BLaER1 (cell line): Measurements from ENCODE around the gene TPCN1.
A peak's percentile ranks its signal among the peaks of the same experiment; 100 is the strongest.

Experiments used
- H3K27ac ChIP-seq: shearing (Covaris generic); formaldehyde crosslinking; 2 replicates; pipeline ENCODE4 v1.8.1; 2022
- H3K27me3 ChIP-seq: shearing (Covaris generic); formaldehyde crosslinking; 2 replicates; pipeline ENCODE4 v1.8.1; 2022
- H3K36me3 ChIP-seq: shearing (Covaris generic); formaldehyde crosslinking; 2 replicates; pipeline ENCODE4 v1.8.1; 2022
- H3K4me1 ChIP-seq: shearing (Covaris generic); formaldehyde crosslinking; 2 replicates; pipeline ENCODE4 v1.8.1; 2022
- H3K4me2 ChIP-seq: shearing (Covaris generic); formaldehyde crosslinking; 2 replicates; pipeline ENCODE4 v1.8.1; 2022
- H3K4me3 ChIP-seq: shearing (Covaris generic); formaldehyde crosslinking; 2 replicates; pipeline ENCODE4 v1.8.1; 2022
- H3K9ac ChIP-seq: shearing (Covaris generic); formaldehyde crosslinking; 2 replicates; pipeline ENCODE4 v1.8.1; 2022
- H3K9me3 ChIP-seq: shearing (Covaris generic); formaldehyde crosslinking; 2 replicates; pipeline ENCODE4 v1.8.1; 2022
- H4K20me1 ChIP-seq: shearing (Covaris generic); formaldehyde crosslinking; 2 replicates; pipeline ENCODE4 v1.8.1; 2022
- Cebpa-rat ChIP-seq: shearing (Covaris generic); IDR thresholded peaks from 2 replicates; pipeline ENCODE4 v1.8.1; 2022

TPCN1 gene

DNA sequence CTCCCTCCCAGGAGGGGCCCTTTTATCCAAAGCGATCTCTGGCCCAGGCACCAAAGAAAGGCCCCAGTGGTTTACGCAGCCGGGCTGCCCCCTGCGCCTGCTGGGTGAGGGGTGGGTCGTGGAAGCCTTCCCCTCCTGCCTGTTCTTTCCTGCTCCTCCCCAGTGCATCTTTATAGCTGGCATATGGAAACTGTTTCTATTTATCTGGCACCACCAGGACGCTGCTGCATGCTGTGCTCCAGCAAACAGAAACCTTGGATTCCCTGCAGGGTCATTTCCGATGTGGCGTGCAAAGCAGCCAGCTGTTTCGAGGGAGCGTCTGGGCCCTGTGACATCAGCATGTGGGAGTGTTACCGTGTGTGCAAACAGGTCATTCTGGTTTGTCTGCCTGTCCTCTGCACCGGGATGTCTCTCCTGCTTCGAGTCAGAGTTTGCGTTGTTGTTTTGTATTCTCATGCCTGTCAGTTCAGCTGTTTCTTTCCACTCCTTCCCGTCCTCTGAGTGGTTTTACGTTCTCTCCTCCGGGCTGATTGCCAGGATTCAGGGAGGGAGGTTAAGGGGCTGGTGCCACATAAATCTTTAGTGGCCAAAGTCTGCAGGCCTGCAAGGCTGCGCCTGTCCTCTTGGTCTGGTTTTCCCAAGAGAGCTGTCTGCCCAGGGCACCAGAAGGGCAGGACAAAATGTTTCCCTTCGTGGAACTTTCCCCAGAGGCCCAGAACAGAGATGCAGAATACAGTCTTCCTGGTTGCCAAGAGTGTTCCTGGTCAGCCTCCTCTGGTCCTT is 24.6 kb downstream of the TPCN1 start:
- H3K9ac ChIP-seq: no peak overlapping the region
- peaks cover 14% of the 10 kb centered on the region; the same call in 1 of the 2 replicates for H3K27me3 ChIP-seq
- H3K9me3 ChIP-seq: no peaks in the 10 kb centered on the region
- H4K20me1 ChIP-seq: peaks cover 14% of the 10 kb centered on the region
- no peak overlapping the region for H3K4me3 ChIP-seq
- TF ChIP-seq Cebpa-rat: no peak
- H3K27ac ChIP-seq: no peak overlapping the region
- no peaks in the 10 kb centered on the region for H3K36me3 ChIP-seq
- H3K4me1 ChIP-seq: peaks cover 20% of the 10 kb centered on the region
- H3K4me2 ChIP-seq: peak overlapping the region; percentile 11; the same call in 1 of the 2 replicates

DNA sequence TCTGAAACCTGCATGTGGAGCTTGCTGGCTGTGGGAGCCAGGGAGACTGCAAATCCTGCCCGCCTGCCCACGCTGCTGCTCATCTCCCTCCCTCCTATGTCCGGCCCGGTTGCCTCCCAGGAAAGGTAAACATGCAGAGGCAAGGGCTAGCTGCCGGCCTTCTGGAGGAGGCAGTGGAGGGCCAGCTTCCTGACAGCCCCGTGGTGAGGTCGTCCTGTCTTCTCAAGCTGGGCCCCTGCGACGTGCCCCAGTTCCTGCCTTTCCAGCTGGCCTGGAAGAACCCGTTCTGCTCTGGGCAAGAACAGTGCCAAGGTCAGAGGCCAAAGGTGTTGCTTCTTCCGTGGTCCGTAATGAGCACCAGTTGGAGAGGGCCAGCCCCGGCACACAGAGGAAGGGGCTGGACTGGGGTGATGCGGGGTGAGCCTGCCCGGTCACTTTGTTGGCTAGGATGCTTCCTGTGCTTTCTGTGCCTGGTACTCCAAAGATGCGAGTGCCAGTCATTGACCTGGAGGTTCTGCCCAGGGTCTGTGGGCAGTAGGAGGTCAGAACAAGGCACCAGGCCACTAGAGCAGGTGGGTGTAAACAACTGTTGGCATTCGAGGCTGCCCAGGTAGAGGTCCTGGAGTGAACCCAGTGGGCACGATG is 25.3 kb downstream of the TPCN1 start:
- no peak overlapping the region for H3K27ac ChIP-seq

DNA sequence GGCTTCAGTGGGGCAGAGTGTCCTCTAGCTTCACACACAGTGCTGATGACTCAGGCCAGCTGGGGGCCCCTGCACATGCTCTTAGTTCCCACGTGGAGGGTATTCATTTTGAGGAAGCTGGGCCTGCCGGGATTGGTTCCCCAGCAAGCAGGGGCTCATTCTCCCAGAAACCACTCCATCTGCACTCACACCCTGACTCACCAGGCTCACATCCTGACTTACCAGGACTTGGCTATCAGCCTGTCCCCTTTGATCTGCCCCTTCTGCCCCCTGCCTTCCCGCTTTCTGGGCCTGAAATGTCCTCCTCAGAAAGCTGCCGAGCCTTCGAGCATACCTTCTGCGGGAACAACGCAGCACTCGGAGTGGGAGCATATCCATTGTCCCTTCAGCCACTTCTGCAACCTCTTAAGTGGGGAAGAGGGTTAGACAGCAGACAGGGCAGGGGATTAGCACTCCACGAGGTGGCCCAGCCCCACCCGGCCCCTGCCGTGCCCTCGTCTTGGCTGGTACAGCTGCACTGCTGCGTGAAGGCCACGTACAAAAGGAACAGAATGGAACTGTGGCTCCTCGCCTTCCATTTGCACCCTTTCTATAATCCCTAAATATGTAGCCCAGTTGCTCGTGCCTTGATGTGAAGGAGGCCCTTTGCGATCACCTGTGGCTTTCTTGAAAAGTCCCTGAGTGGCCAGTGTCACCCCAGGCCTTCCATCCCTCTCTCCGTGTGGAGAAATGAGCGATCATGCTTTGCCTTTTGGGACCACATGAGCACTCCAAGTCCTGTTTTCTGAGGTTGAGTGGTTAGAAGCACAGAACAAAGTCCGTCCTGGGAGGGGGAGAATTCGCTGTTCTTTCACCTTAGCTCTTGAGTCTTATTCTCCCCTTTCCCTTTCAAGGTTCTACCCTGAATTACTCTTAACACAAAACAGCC is 26.1 kb downstream of the TPCN1 start:
- Histone ChIP-seq H3K4me2 (no peak overlapping the region), H3K4me1 (0 out of 2 replicates have a peak, but pooled peaks cover 6% of the 10 kb centered on the region), H4K20me1 (peaks cover 8% of the 10 kb centered on the region; the same call in 1 of the 2 replicates), H3K36me3 (no peaks in the 10 kb centered on the region), H3K9ac (no peak overlapping the region), H3K9me3 (no peaks in the 10 kb centered on the region), H3K27ac (no peak overlapping the region), H3K4me3 (no peak overlapping the region), H3K27me3 (no peaks in the 10 kb centered on the region)
- no peak for TF ChIP-seq Cebpa-rat

More for the DNA sequence above, 25.3 kb downstream of the TPCN1 start:
- Histone ChIP-seq H3K36me3 (no peaks in the 10 kb centered on the region), H3K9me3 (no peaks in the 10 kb centered on the region), H3K4me2 (peak overlapping the region; percentile 11; the same call in 1 of the 2 replicates), H3K4me1 (peaks cover 13% of the 10 kb centered on the region), H4K20me1 (peaks cover 8% of the 10 kb centered on the region; the same call in 1 of the 2 replicates), H3K9ac (no peak overlapping the region), H3K4me3 (no peak overlapping the region), H3K27me3 (peaks cover 7% of the 10 kb centered on the region; the same call in 1 of the 2 replicates)
- TF ChIP-seq Cebpa-rat: no peak

DNA sequence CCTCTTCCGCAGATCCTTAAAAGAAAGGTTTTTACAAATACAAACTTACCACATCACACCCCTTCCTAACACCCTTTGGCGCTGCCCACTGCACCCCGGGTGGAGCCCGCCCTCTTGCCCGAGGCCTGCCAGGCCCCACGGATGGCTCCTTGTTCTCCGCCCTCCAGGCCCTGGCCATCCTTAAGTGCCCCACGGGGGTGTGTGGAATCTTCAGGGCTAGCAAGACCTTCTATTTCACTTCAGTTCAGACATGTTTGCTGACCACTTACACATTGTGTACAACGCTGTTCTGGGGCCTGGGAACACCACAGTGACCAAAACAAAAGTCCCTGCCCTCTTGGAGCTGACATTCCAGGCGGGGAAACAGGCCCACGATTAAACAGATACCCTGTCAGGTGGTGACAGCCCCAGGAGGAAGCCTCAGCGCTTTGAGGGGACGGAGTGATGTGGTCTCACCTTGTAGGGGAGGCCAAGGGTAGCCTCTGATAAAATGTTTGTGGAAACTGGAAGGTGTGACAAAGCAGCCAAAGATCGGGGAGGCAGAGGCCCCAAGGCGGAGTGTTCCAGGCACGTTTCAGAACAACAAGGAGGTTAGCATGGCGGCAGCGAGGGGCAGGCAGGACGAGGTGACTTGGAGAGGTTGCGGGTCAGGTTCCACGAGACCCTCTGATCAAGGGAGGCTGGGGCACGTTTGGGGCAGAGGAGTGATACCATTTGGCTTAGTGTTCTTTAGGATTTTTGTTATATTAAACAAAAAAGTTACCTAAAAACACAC is 27.0 kb downstream of the TPCN1 start:
- Histone ChIP-seq H3K27ac (no peak overlapping the region), H4K20me1 (peaks cover 8% of the 10 kb centered on the region; the same call in 1 of the 2 replicates), H3K9ac (no peak overlapping the region), H3K4me2 (no peak overlapping the region), H3K4me1 (peaks cover 14% of the 10 kb centered on the region; the same call in 1 of the 2 replicates), H3K4me3 (no peak overlapping the region), H3K9me3 (peaks cover 7% of the 10 kb centered on the region; the same call in 1 of the 2 replicates), H3K27me3 (no peaks in the 10 kb centered on the region), H3K36me3 (no peaks in the 10 kb centered on the region)
- TF ChIP-seq Cebpa-rat: no peak

DNA sequence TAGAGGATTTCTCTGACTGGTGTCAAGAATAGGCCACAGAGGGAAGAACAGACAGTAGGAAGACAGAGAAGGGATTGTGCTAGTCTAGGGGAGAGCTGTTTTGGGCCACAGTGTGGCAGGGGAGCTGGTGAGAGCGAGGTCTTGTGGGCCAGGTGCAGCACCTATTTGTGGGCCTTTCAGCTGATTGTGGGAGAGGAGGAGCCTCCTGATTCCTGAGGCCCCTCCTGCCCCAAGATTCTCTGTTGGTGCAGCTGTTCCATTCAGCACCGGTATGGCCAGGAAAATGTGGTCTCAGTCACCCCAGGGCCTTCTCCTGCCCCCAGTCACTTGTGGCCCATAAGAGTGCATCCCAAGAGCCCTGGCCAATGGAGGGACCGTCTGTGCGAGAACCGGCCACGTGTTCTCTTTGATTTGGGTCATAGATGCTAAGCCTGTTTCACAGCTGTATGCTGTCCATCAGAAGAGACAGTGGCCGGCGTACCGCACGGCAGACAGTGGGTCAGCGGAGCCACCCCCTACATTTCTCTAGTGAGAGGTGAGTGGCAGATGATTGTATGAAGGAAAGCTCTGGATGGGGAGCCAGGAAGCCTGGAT is 27.7 kb downstream of the TPCN1 start:
- Histone ChIP-seq H3K27ac (no peak overlapping the region), H3K27me3 (no peaks in the 10 kb centered on the region), H4K20me1 (peaks cover 8% of the 10 kb centered on the region; the same call in 1 of the 2 replicates), H3K4me3 (no peak overlapping the region), H3K4me1 (peaks cover 19% of the 10 kb centered on the region; the same call in 1 of the 2 replicates), H3K36me3 (no peaks in the 10 kb centered on the region), H3K9me3 (peaks cover 14% of the 10 kb centered on the region), H3K9ac (no peak overlapping the region), H3K4me2 (no peak overlapping the region)
- no peak for TF ChIP-seq Cebpa-rat

DNA sequence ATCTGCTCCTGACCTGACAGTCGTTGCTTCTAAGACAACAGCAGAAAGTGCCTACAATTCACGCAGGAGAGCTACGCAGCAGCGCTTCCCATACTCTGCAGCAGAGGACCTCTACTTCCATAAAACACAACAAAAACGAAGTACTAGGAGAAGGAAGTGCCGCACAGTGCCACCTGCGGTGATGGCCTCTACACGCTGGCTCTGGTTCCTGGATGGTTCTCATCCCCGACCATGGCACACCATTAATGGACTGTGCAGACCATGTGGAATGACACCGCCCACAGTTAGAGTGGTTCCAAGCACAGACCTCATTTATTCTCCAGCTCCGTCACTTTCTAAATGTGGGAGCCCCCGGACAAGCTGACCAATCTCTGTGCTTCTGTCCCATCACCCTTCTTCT is 28.3 kb downstream of the TPCN1 start:
- H3K4me2 ChIP-seq: no peak overlapping the region
- no peak overlapping the region for H3K27ac ChIP-seq
- H3K9me3 ChIP-seq: peaks cover 19% of the 10 kb centered on the region
- peaks cover 19% of the 10 kb centered on the region; the same call in 1 of the 2 replicates for H3K4me1 ChIP-seq
- no peak overlapping the region for H3K4me3 ChIP-seq
- H3K9ac ChIP-seq: no peak overlapping the region
- TF ChIP-seq Cebpa-rat: no peak
- H3K27me3 ChIP-seq: no peaks in the 10 kb centered on the region
- H4K20me1 ChIP-seq: peaks cover 8% of the 10 kb centered on the region; the same call in 1 of the 2 replicates
- no peaks in the 10 kb centered on the region for H3K36me3 ChIP-seq

DNA sequence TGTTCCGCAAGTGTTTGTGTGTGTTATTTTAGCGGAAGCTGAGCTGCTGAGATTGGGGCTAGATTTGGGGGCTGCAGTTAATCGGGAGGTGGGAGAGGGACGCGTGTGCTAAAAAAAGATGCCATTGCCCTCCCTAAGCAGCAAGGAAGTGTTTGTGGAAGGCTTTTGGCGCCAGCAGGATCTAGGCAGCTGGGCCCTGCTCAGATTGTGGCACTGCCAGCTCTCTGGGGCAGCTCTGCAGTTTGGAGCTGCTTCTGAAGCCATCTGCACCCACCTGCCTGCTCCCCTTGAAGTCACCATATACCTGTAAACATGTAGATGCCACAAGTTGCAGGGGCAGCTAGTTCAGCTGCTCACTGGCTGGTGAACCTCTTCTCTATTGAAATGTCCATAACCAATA is 28.8 kb downstream of the TPCN1 start:
- no peaks in the 10 kb centered on the region for H3K27me3 ChIP-seq
- no peak overlapping the region for H3K9ac ChIP-seq
- peaks cover 19% of the 10 kb centered on the region; the same call in 1 of the 2 replicates for H3K4me1 ChIP-seq
- no peak overlapping the region for H3K27ac ChIP-seq
- H4K20me1 ChIP-seq: peaks cover 8% of the 10 kb centered on the region; the same call in 1 of the 2 replicates
- no peak overlapping the region for H3K4me2 ChIP-seq
- H3K9me3 ChIP-seq: peaks cover 19% of the 10 kb centered on the region
- H3K4me3 ChIP-seq: no peak overlapping the region
- no peaks in the 10 kb centered on the region for H3K36me3 ChIP-seq
- no peak for TF ChIP-seq Cebpa-rat

DNA sequence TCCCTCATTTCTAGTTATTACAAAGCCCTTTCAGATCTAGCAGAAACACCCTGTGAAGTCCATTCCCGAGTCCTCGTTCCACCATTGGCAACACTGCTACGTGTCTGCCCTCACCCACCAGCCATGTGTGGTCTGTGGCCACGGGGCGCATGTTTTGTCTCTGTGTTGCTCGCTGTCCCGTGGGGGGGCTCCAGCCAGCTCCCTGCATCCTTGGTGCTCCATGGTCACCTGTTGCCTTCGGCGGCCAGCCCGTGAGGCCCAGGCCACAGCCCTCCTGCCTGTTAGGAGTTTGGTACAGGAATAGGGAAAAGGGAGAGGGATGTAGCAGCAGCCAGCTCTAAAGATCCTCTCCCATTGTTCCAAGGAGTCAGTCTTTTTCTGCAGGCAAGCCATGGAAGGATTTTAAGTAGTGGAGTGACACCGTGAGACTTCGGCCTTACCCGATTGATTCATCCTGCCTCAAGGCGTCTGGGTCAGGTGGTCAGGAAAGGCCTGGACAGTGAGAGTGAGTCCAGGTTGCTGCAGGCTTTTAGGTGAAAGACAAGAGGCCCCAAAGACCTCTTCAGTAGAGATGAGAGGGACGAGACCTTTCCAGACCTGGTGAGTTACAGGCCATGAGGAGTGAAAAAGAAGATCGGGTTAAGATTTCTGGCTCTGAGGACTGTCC is 30.3 kb downstream of the TPCN1 start:
- peaks cover 14% of the 10 kb centered on the region; the same call in 1 of the 2 replicates for H3K4me1 ChIP-seq
- no peak overlapping the region for H3K4me3 ChIP-seq
- TF ChIP-seq Cebpa-rat: no peak
- peaks cover 1% of the 10 kb centered on the region; the same call in 1 of the 2 replicates for H4K20me1 ChIP-seq
- H3K9me3 ChIP-seq: peaks cover 19% of the 10 kb centered on the region
- H3K27ac ChIP-seq: no peak overlapping the region
- H3K27me3 ChIP-seq: no peaks in the 10 kb centered on the region
- no peak overlapping the region for H3K9ac ChIP-seq
- H3K36me3 ChIP-seq: no peaks in the 10 kb centered on the region
- H3K4me2 ChIP-seq: no peak overlapping the region
